Effector memory CD4-positive, alpha-beta T cell (primary cell): Measurements from ENCODE around the gene NUDT16L1.

Experiments
- DNase-seq, 3 donors: peaks; one replicate each; pipeline ENCODE4 v3.0.0-alpha.2; 2020
- H3K27ac ChIP-seq: 2 replicates; pipeline ENCODE4 v1.7.0; 2013; ENCODE audit warnings: mild to moderate bottlenecking, low read length, moderate library complexity; ENCODE audit not compliant: insufficient read depth, poor library complexity, severe bottlenecking
- H3K27me3 ChIP-seq: replicated peaks from 2 replicates; pipeline ENCODE4 v1.7.0; 2013; ENCODE audit warnings: mild to moderate bottlenecking, low read length; ENCODE audit not compliant: insufficient read depth, control insufficient read depth, poor library complexity, severe bottlenecking
- H3K36me3 ChIP-seq: 2 replicates; pipeline ENCODE4 v1.7.0; 2013; ENCODE audit warnings: mild to moderate bottlenecking, low read length, moderate library complexity; ENCODE audit not compliant: control insufficient read depth, insufficient read depth
- H3K4me1 ChIP-seq: 2 replicates; pipeline ENCODE4 v1.7.0; 2013; ENCODE audit warnings: low read length, mild to moderate bottlenecking; ENCODE audit not compliant: control insufficient read depth, insufficient read depth, poor library complexity, severe bottlenecking
- H3K4me3 ChIP-seq: 2 replicates; pipeline ENCODE4 v1.7.0; 2013; ENCODE audit warnings: low read length, low read depth, mild to moderate bottlenecking; ENCODE audit not compliant: insufficient read depth, poor library complexity, severe bottlenecking
- H3K9me3 ChIP-seq: 2 replicates; pipeline ENCODE4 v1.7.0; 2013; ENCODE audit warnings: mild to moderate bottlenecking, low read length, moderate library complexity; ENCODE audit not compliant: control insufficient read depth

Gene NUDT16L1

DNA sequence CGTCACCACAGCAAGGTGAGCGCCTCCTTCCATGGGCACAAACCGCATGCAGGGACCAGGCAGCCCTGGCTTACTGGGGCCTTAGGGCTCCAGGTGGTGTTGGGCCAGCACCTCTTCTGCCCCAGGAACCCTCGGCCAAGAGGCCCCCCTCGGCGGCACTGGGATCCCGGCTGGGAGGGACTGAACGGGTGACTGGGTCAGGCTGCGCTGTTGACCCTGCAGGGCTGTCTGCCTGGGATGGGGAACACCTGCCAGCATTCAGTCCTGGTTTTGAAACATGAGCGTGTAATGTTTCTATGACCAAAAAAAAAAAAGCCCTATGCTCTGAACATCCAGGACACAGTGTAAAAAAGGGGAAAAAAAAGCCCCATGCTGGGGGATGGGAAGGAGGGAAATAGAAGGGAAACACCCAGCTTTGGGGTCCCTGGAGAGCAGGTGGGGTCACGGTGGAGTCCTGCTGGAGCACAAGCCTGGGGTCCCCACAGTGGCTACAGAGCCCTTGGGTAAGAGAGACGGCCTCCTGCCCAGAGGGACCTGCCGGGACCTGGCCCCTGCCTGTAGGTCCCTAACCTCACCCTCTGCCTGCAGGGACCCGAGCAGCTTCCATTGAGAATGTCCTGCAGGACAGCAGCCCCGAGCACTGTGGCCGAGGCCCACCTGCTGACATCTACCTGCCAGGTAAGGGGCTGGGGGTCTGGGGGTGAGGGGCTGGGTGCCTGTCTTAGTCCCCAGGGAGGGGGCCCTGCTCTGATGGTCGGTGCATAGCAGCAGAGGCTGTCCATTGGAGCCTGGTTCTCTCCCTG is 9.9 kb upstream of the NUDT16L1 start:
- no peak overlapping the region for H3K27ac ChIP-seq
- no peaks in the 10 kb centered on the region for H3K4me1 ChIP-seq
- H3K27me3 ChIP-seq = no peaks in the 10 kb centered on the region
- no peaks in the 10 kb centered on the region for H3K9me3 ChIP-seq
- H3K36me3 ChIP-seq = peaks cover 54% of the 10 kb centered on the region
- H3K4me3 ChIP-seq = no peak overlapping the region
- DNase-seq = no peak

DNA sequence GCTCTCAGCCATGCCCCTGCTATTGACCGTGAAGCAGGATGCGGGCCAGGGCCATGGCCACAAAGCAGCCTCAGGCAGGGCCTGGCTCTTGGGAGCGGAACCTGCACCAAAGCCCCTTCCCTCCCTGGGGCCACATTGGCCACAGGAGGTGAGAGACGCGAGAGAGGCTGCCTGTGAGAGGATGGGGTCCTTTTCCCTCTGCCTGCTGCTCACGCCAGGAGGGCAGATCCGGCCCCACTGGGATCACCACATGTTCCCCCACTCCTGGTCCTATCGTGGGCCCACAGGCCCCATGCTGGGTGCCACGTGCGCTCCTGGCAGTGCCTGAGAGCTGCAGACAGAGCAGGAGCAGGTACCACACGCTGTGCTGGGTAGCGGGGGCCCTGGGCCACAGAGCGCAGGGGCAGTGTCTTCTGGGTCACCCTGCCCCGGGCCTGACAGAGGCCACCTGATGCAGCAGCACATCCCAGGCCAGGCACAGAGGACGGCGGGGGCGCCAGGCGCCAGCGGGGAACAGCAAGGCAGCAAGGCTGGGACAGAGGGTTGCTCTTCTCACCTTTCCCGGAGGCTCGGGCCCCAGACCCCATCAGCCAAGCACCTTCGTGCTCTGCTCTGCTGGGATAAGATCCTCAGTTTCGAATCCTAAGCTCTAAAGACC is 9.2 kb upstream of the NUDT16L1 start:
- no peak overlapping the region for H3K27ac ChIP-seq
- no peaks in the 10 kb centered on the region for H3K9me3 ChIP-seq
- no peak for DNase-seq
- peaks cover 54% of the 10 kb centered on the region for H3K36me3 ChIP-seq
- H3K27me3 ChIP-seq = no peaks in the 10 kb centered on the region
- H3K4me3 ChIP-seq = no peak overlapping the region
- no peaks in the 10 kb centered on the region for H3K4me1 ChIP-seq

GRCh38 chr16:4684763-4685162 is 8.6 kb upstream of the NUDT16L1 start:
- no peak overlapping the region for H3K4me3 ChIP-seq
- H3K36me3 ChIP-seq = peaks cover 51% of the 10 kb centered on the region
- H3K27me3 ChIP-seq = no peaks in the 10 kb centered on the region
- no peaks in the 10 kb centered on the region for H3K4me1 ChIP-seq
- no peak overlapping the region for H3K27ac ChIP-seq
- H3K9me3 ChIP-seq = no peaks in the 10 kb centered on the region
- DNase-seq = no peak

DNA sequence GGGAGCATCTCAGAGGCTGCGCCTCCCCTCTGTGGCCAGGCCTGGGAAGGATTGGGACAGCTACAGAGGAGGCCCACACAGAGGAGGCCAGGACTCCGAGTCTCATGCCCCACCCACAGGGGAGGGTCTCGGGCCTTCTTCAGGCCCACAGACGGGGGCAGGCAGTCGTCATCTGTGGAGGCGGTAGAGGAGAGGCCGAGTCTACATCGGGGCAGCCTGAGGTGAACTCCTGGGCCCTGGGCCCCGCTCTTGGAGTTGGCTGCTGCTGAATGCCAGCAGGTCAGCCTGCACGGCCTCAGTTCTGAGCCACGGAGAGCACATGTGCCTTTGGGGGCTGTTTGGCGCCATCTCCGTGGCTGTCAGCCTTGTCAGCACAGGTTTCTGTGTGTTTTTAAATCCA is 8.1 kb upstream of the NUDT16L1 start:
- Histone ChIP-seq H3K27me3 (no peaks in the 10 kb centered on the region), H3K4me3 (no peak overlapping the region), H3K27ac (no peak overlapping the region), H3K36me3 (peaks cover 53% of the 10 kb centered on the region), H3K9me3 (no peaks in the 10 kb centered on the region), H3K4me1 (no peaks in the 10 kb centered on the region)
- DNase-seq = no peak

- peaks cover 53% of the 10 kb centered on the region for H3K36me3 ChIP-seq
Observed at GRCh38 chr16:4685776-4686496, 7.4 kb upstream of the NUDT16L1 start.

GRCh38 chr16:4686497-4687210 is 6.7 kb upstream of the NUDT16L1 start:
- no peak for DNase-seq
- Histone ChIP-seq H3K9me3 (no peaks in the 10 kb centered on the region), H3K27ac (no peak overlapping the region), H3K27me3 (no peaks in the 10 kb centered on the region), H3K36me3 (peaks cover 53% of the 10 kb centered on the region), H3K4me1 (no peaks in the 10 kb centered on the region), H3K4me3 (no peak overlapping the region)

More at GRCh38 chr16:4685776-4686496, 7.4 kb upstream of the NUDT16L1 start:
- no peak overlapping the region for H3K27ac ChIP-seq
- H3K4me3 ChIP-seq = no peak overlapping the region
- no peaks in the 10 kb centered on the region for H3K4me1 ChIP-seq
- H3K27me3 ChIP-seq = no peaks in the 10 kb centered on the region
- DNase-seq = no peak
- H3K9me3 ChIP-seq = no peaks in the 10 kb centered on the region

DNA sequence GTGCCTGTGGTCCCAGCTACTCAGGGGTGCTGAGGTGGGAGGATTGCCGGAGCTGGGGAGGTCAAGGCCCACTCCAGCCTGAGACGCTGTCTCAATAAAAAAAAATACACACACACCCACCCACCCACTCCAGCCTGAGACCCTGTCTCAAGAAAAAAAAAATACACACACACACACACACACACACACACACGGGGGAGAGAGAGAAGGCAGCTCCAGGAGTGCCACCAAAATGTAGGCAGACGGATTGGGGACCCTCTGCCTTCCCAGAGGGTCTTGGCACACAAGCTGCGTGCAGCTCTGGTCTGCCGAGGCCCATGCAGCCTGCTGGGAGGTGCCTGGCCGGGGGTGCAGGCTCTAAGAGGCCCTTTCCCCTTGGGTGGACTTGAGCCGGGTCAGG is 5.9 kb upstream of the NUDT16L1 start:
- H3K9me3 ChIP-seq = no peaks in the 10 kb centered on the region
- no peak for DNase-seq
- no peak overlapping the region for H3K4me3 ChIP-seq
- H3K4me1 ChIP-seq = peaks cover 3% of the 10 kb centered on the region
- H3K36me3 ChIP-seq = peaks cover 47% of the 10 kb centered on the region
- no peak overlapping the region for H3K27ac ChIP-seq
- no peaks in the 10 kb centered on the region for H3K27me3 ChIP-seq

GRCh38 chr16:4687946-4688673 is 5.3 kb upstream of the NUDT16L1 start:
- Histone ChIP-seq H3K36me3 (peaks cover 42% of the 10 kb centered on the region), H3K9me3 (no peaks in the 10 kb centered on the region), H3K4me3 (no peak overlapping the region), H3K4me1 (peaks cover 10% of the 10 kb centered on the region), H3K27me3 (no peaks in the 10 kb centered on the region), H3K27ac (no peak overlapping the region)
- DNase-seq = no peak

DNA sequence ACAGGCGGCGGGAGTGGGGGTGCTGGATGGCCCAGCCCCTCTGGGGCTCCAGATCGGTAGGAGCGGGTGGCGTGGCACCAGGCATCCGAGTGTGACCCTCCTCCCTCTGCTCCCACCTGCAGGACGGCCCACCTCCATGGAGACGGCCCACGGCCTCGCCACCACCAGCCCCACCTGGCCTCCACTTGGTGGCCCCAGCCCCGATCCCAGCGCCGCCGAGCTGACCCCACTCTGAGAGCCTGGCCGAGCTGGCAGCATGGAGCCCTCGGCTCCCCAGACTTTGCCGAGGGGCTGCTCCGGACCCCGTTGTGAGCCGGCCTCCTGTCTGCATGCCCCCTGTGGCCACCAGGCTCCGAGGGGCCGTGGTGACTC is 4.7 kb upstream of the NUDT16L1 start:
- no peak for DNase-seq
- H3K27ac ChIP-seq = no peak overlapping the region
- no peaks in the 10 kb centered on the region for H3K9me3 ChIP-seq
- no peak overlapping the region for H3K4me3 ChIP-seq
- peaks cover 10% of the 10 kb centered on the region for H3K4me1 ChIP-seq
- H3K27me3 ChIP-seq = no peaks in the 10 kb centered on the region
- H3K36me3 ChIP-seq = peaks cover 37% of the 10 kb centered on the region
